H9 (cell line): Measurements from ENCODE around the gene PCDHGC5. TPM values are rescaled to one million over a fixed set of nuclear protein-coding genes. Genes with fewer than 3 reads are reported as not detected.

Experiments used
- DNase-seq: peaks from one replicate; pipeline ENCODE4 v3.0.0-alpha.2; 2017
- H2AFZ ChIP-seq: one replicate; pipeline ENCODE4 v1.6.1; 2013; ENCODE audit warnings: mild to moderate bottlenecking, low read length, control low read depth, moderate library complexity
- H2AK5ac ChIP-seq: 2 replicates; pipeline ENCODE4 v1.6.1; 2013; ENCODE audit warnings: low read length, control low read depth, mixed read lengths; ENCODE audit not compliant: insufficient read length
- H2BK120ac ChIP-seq: one replicate; pipeline ENCODE4 v1.6.1; 2013; ENCODE audit warnings: low read depth, mild to moderate bottlenecking, low read length, control low read depth, inconsistent platforms; ENCODE audit not compliant: poor library complexity, severe bottlenecking
- H2BK12ac ChIP-seq: 2 replicates; pipeline ENCODE4 v1.6.1; 2013; ENCODE audit warnings: low read length, control low read depth, mixed read lengths, low read depth; ENCODE audit not compliant: insufficient read length
- H2BK15ac ChIP-seq: 2 replicates; pipeline ENCODE4 v1.6.1; 2013; ENCODE audit warnings: low read depth, low read length, control low read depth
- H2BK20ac ChIP-seq: one replicate; pipeline ENCODE4 v1.6.1; 2013; ENCODE audit warnings: low read depth, mild to moderate bottlenecking, low read length, control low read depth, inconsistent platforms; ENCODE audit not compliant: poor library complexity, severe bottlenecking
- H2BK5ac ChIP-seq: 2 replicates; pipeline ENCODE4 v1.6.1; 2013; ENCODE audit warnings: low read length, control low read depth, mixed read lengths; ENCODE audit not compliant: insufficient read length
- H3K14ac ChIP-seq: 2 replicates; pipeline ENCODE4 v1.6.1; 2013; ENCODE audit warnings: low read length, control low read depth; ENCODE audit not compliant: insufficient read depth
- H3K18ac ChIP-seq: 2 replicates; pipeline ENCODE4 v1.6.1; 2013; ENCODE audit warnings: low read depth, mild to moderate bottlenecking, mixed read lengths, low read length, control low read depth; ENCODE audit not compliant: insufficient read length
- H3K23ac ChIP-seq: 2 replicates; pipeline ENCODE4 v1.6.1; 2013; ENCODE audit warnings: low read length, control low read depth, mixed read lengths, low read depth; ENCODE audit not compliant: insufficient read length
- H3K23me2 ChIP-seq: 2 replicates; pipeline ENCODE4 v1.6.1; 2013; ENCODE audit warnings: low read depth, mild to moderate bottlenecking, mixed read lengths, low read length, control low read depth; ENCODE audit not compliant: insufficient read length, poor library complexity, severe bottlenecking
- H3K27ac ChIP-seq: 2 replicates; pipeline ENCODE4 v1.5.1; 2013; ENCODE audit warnings: low read length, control low read depth, mixed read lengths, low read depth; ENCODE audit not compliant: insufficient read length
- H3K27me3 ChIP-seq: 2 replicates; pipeline ENCODE4 v1.6.1; 2013; ENCODE audit warnings: low read length, control low read depth, inconsistent platforms; ENCODE audit not compliant: insufficient read depth
- H3K4ac ChIP-seq: 2 replicates; pipeline ENCODE4 v1.6.1; 2013; ENCODE audit warnings: low read depth, mild to moderate bottlenecking, control low read depth, inconsistent platforms, low read length, moderate library complexity
- H3K4me1 ChIP-seq: 2 replicates; pipeline ENCODE4 v1.6.1; 2013; ENCODE audit warnings: low read length, control low read depth, inconsistent platforms; ENCODE audit not compliant: insufficient read depth
- H3K4me2 ChIP-seq: 2 replicates; pipeline ENCODE4 v1.6.1; 2013; ENCODE audit warnings: low read length, control low read depth, mixed read lengths; ENCODE audit not compliant: insufficient read length, insufficient read depth
- H3K56ac ChIP-seq: 2 replicates; pipeline ENCODE4 v1.6.1; 2013; ENCODE audit warnings: low read depth, mild to moderate bottlenecking, mixed read lengths, low read length, control low read depth; ENCODE audit not compliant: insufficient read length
- H3K79me1 ChIP-seq: 2 replicates; pipeline ENCODE4 v1.6.1; 2013; ENCODE audit warnings: low read depth, mild to moderate bottlenecking, moderate library complexity, low read length, control low read depth, inconsistent platforms; ENCODE audit not compliant: insufficient read depth, poor library complexity, severe bottlenecking
- H3K79me2 ChIP-seq: 2 replicates; pipeline ENCODE4 v1.6.1; 2013; ENCODE audit warnings: low read length, control low read depth, inconsistent platforms; ENCODE audit not compliant: insufficient read depth
- H3K9ac ChIP-seq: 2 replicates; pipeline ENCODE4 v1.6.1; 2013; ENCODE audit warnings: low read length, control low read depth, mixed read lengths; ENCODE audit not compliant: insufficient read length; ENCODE audit errors: extremely low read depth
- H3K9me3 ChIP-seq: one replicate; pipeline ENCODE4 v1.6.1; 2013; ENCODE audit warnings: low read depth, low read length, inconsistent platforms; ENCODE audit not compliant: control insufficient read depth
- H3T11ph ChIP-seq: one replicate; pipeline ENCODE4 v1.6.1; 2013; ENCODE audit warnings: mild to moderate bottlenecking, low read length, control low read depth, inconsistent platforms
- H4K20me1 ChIP-seq: one replicate; pipeline ENCODE4 v1.6.1; 2013; ENCODE audit not compliant: control insufficient read depth, insufficient read length, insufficient read depth
- H4K5ac ChIP-seq: 2 replicates; pipeline ENCODE4 v1.6.1; 2013; ENCODE audit warnings: low read depth, mild to moderate bottlenecking, mixed read lengths, low read length, control low read depth; ENCODE audit not compliant: insufficient read length
- H4K8ac ChIP-seq: replicated peaks from 2 replicates; pipeline ENCODE4 v1.6.1; 2013; ENCODE audit warnings: low read length, control low read depth, mixed read lengths, low read depth; ENCODE audit not compliant: insufficient read length
- H4K91ac ChIP-seq: 2 replicates; pipeline ENCODE4 v1.6.1; 2013; ENCODE audit warnings: low read depth, mild to moderate bottlenecking, moderate library complexity, mixed read lengths, low read length, control low read depth; ENCODE audit not compliant: insufficient read length
- H3K27ac Mint-ChIP-seq, 3 experiments: 2 replicates in 2 of 3; 3 replicates in 1 of 3; pipeline ENCODE4 v1.8.0; 2020 to 2021; ENCODE audit warnings: mixed read lengths in 3 of 3, mild to moderate bottlenecking in 1 of 3, moderate library complexity in 1 of 3
- H3K27me3 Mint-ChIP-seq: 2 replicates; pipeline ENCODE4 v1.8.0; 2021; ENCODE audit warnings: low read depth, mild to moderate bottlenecking, moderate library complexity, mixed read lengths
- H3K36me3 Mint-ChIP-seq, 3 experiments: 2 replicates in 2 of 3; 3 replicates in 1 of 3; pipeline ENCODE4 v1.8.0; 2020 to 2021; ENCODE audit warnings: low read depth in 3 of 3, mixed read lengths in 3 of 3; ENCODE audit not compliant: insufficient read depth in 1 of 3
- H3K4me1 Mint-ChIP-seq, 2 experiments: 2 replicates each; pipeline ENCODE4 v1.8.0; 2020; ENCODE audit warnings: mixed read lengths in 2 of 2
- H3K4me3 Mint-ChIP-seq, 2 experiments: 2 replicates in 1 of 2; 3 replicates in 1 of 2; pipeline ENCODE4 v1.8.0; 2020 to 2021; ENCODE audit warnings: mild to moderate bottlenecking in 2 of 2, mixed read lengths in 2 of 2, moderate library complexity in 1 of 2
- H3K9me3 Mint-ChIP-seq, 2 experiments: 2 replicates in 1 of 2; 3 replicates in 1 of 2; pipeline ENCODE4 v1.8.0; 2020; ENCODE audit warnings: mild to moderate bottlenecking in 2 of 2, mixed read lengths in 2 of 2, moderate library complexity in 1 of 2
- WGBS: extraction: QIAGEN DNeasy Blood & Tissue Kit; methylation state at CpG from one replicate; pipeline ENCODE4 v1.1.7; 2013; ENCODE audit warnings: missing lambda C conversion rate, low lambda C conversion rate, mixed read lengths; ENCODE audit not compliant: insufficient read length; ENCODE audit errors: extremely low coverage; 5-methylcytosine and 5-hydroxymethylcytosine counted together
- total RNA-seq: library from RNA; stranded (reverse); gene quantifications from 2 replicates; pipeline ENCODE4 v1.2.1, GENCODE V29; 2021
- TF ChIP-seq, protein P1 (sequence below): fragments of 200-600 bp; sonication (generic); conservative IDR thresholded peaks from 3 replicates; pipeline ENCODE4 v1.8.0; 2021; ENCODE audit warnings: antibody characterized with exemption, mild to moderate bottlenecking

The PCDHGC5 gene
- total RNA-seq, 1 experiment from 2014 or later = 0.66 TPM

- H2BK120ac ChIP-seq = no peak overlapping the region
- no CpG with 5 or more reads among the region's 3 CpGs for WGBS
- no peak overlapping the region for H3K9ac ChIP-seq
- H3K9me3 ChIP-seq = no peaks in the 10 kb centered on the region
- no peak overlapping the region for H2BK12ac ChIP-seq
- no peak overlapping the region for H4K5ac ChIP-seq
- H4K8ac ChIP-seq = no peak overlapping the region
- H4K91ac ChIP-seq = no peak overlapping the region
- H3K18ac ChIP-seq = no peak overlapping the region
- H4K20me1 ChIP-seq = no peaks in the 10 kb centered on the region
- H3K4me1 ChIP-seq = no peaks in the 10 kb centered on the region
- H2BK15ac ChIP-seq = no peak overlapping the region
- H3K23ac ChIP-seq = no peak overlapping the region
- Mint-ChIP-seq H3K36me3 (no peaks in the 10 kb centered on the region), H3K27me3 (no peaks in the 10 kb centered on the region), H3K27ac (no peak overlapping the region), H3K9me3 (no peaks in the 10 kb centered on the region), H3K4me1 (no peaks in the 10 kb centered on the region), H3K4me3 (no peak overlapping the region)
- no peaks in the 10 kb centered on the region for H3K27me3 ChIP-seq
- H3K14ac ChIP-seq = no peak overlapping the region
- H3K79me1 ChIP-seq = no peaks in the 10 kb centered on the region
- H3K79me2 ChIP-seq = no peaks in the 10 kb centered on the region
- H3K4ac ChIP-seq = no peak overlapping the region
- H2AFZ ChIP-seq = no peak overlapping the region
- no peaks in the 10 kb centered on the region for H3K23me2 ChIP-seq
- H3T11ph ChIP-seq = no peak overlapping the region
- H3K4me2 ChIP-seq = no peak overlapping the region
- no peak overlapping the region for H2BK5ac ChIP-seq
- no peak overlapping the region for H3K27ac ChIP-seq
- TF ChIP-seq, protein P1, sequence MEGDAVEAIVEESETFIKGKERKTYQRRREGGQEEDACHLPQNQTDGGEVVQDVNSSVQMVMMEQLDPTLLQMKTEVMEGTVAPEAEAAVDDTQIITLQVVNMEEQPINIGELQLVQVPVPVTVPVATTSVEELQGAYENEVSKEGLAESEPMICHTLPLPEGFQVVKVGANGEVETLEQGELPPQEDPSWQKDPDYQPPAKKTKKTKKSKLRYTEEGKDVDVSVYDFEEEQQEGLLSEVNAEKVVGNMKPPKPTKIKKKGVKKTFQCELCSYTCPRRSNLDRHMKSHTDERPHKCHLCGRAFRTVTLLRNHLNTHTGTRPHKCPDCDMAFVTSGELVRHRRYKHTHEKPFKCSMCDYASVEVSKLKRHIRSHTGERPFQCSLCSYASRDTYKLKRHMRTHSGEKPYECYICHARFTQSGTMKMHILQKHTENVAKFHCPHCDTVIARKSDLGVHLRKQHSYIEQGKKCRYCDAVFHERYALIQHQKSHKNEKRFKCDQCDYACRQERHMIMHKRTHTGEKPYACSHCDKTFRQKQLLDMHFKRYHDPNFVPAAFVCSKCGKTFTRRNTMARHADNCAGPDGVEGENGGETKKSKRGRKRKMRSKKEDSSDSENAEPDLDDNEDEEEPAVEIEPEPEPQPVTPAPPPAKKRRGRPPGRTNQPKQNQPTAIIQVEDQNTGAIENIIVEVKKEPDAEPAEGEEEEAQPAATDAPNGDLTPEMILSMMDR = no peak
- H2BK20ac ChIP-seq = no peak overlapping the region
- DNase-seq = no peak
- no peak overlapping the region for H3K56ac ChIP-seq
- no peak overlapping the region for H2AK5ac ChIP-seq
These were observed 23.5 kb upstream of the PCDHGC5 start for GRCh38 chr5:141465351-141465750.
